SK-MEL-5 (cell line): ENCODE results near the gene PIP4K2A. TPM values are rescaled to one million over a fixed set of nuclear protein-coding genes. Genes with fewer than 3 reads are reported as not detected.
A peak's percentile ranks its signal among the peaks of the same experiment; 100 is the strongest.

Experiments used
- DNase-seq: peaks from one replicate; pipeline ENCODE4 v3.0.0-alpha.2; 2016; ENCODE audit warnings: low read depth, low spot score
- in situ Hi-C: cut with HindIII; loops from 2 replicates; pipeline ENCODE4 v1.10.0; 2016; ENCODE audit warnings: low sequenced_read_pairs, high pct_unique_total_duplicates, low pct_unique_long_range_greater_than_20kb
- total RNA-seq: library from RNA; depleted of rRNA; stranded (reverse); fragments of >200 nt; shearing (Covaris generic); gene quantifications from 2 replicates; pipeline ENCODE4 v1.2.3, GENCODE V29; 2014

Gene PIP4K2A
- total RNA-seq, 1 experiment from 2014 or later = 109 TPM

DNA sequence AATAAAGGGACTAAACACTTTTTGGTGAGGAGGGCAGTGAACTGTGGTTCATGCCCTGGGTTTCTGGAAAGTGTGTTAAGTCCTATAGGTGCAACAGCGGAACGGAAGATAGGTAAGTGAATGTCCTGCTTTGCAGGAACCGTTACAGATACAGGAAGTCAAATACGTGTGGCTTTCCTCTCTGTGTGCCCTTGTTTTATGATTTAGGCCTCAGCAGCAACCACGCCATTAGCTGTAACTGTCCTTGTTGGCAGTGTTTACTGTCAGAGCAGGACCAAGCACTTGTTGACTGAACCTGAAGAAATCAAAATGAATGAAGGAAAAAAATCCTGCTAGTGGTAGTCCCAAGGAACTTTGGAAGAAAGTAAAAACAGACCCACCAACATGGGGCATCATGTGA, 150.3 kb downstream of the PIP4K2A start:
- DNase-seq = no peak
- in situ Hi-C loops = loop anchor here (25.0 kb wide), 1 partner anchor 423 kb away; no protein-coding TSS in a partner anchor

DNA sequence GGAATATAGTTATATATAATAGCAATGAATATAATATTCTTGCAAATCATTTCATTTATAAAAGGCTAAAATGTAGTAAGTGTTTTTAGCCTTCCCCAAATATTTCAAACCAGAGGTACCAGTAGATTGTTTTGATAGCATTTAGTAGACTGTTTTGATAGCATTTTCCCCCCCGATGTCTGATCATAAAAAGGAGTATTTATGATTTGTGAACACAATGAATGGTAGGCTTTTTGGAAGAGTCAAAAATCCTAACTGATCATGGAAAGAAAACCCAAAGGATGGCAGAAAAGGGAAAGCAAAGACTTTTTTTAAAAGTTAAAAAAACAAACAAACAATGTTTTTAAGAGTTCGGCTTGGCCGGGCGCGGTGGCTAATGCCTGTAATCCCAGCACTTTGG, 152.5 kb downstream of the PIP4K2A start:
- DNase-seq = no peak
- in situ Hi-C loops = loop anchor here (25.0 kb wide), 1 partner anchor 425 kb away; no protein-coding TSS in a partner anchor

DNA sequence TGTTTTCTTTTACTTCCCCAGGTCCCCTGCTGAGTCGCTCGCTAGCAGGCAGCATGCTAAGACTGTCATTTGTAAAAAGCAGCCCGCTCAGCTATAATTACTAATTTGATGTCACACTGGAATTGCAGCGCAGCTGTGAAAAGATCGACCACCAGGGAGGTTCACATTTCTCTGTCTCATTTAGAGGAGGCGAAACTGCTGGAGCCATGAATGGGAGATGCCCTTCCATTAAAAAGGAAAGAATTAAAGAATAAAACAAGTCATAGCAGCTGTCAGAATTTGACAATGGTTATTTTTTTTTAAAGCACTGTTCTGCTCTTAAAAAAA, 153.5 kb downstream of the PIP4K2A start:
- in situ Hi-C loops = loop anchor here (25.0 kb wide), 1 partner anchor 426 kb away; no protein-coding TSS in a partner anchor
- no peak for DNase-seq

DNA sequence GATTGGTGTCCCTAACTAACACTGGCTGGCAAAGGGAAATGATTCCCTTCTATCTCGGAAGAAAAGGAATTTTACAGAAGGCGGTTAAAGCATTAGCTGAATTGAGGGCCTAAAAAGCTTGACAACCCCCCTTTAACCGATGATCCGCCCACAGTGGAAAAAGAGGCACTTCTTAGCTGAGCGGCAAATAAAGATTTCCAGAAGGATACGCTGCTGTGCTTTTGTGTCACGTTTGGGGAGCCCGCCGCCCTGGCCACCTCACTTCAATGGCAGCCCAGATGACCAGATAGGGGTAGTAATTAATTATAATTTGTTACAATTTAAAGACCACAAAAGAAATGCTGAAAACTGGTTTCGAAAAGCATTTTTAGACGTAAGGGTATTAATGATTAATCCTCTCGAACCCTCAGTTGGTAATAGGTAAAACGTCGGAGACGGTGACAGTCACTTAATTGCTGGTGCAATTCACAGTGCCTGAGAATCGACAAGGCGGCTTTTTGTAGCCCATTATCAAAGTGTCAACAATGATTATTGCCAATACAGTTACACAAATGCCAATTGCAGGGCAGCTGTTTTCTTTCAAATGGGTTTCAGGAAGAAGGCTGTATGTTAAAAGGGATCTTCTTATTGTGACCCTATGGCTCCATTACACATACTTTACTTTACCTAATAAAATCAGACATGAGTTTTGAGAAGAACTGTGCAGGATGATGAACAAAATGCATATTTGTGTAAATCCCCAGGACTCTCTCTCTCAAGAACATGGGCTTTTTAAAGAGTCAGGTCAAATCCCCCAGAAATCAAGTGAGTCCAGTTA, 154.1 kb downstream of the PIP4K2A start:
- in situ Hi-C loops = loop anchor here (25.0 kb wide), 1 partner anchor 427 kb away; no protein-coding TSS in a partner anchor
- DNase-seq = no peak

DNA sequence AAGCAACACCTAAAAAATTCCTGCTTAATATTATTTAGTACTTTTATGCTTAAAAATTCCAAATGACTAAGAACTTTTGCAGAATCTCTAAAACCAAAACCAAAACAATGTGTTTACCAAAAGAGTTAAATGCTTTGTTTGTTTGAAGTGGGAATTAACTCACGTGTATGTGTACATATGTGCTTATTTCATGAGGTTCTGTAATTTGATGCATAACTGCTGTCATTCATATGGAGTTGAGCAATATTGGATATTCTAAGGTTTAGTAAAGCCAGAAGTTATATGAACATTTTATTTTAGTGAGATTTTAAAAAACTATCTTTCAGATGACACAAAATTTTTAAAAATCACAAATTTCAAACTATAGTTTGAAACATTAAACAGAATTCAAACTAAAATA, 157.1 kb downstream of the PIP4K2A start:
- in situ Hi-C loops = loop anchor here (25.0 kb wide), 1 partner anchor 430 kb away; no protein-coding TSS in a partner anchor
- DNase-seq = no peak

DNA sequence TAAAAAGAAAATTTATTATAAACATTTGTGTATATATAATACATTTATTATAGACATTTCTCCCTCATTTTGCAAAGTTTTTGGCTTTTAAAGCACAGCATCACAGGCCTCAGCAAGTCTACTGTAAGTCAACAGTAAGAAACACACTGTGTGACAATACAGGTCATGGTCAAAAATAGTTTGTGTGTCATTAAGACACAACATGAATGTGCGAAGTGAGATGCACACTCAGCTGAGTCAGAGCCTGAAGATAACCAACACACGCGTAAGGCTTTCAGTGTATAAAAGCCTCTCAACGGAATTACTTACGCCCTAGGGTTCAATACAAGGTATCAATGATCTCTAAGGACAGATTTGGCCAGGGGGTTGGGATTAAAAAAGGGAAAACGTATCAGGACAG, 157.6 kb downstream of the PIP4K2A start:
- DNase-seq = no peak
- in situ Hi-C loops = loop anchor here (25.0 kb wide), 1 partner anchor 431 kb away; no protein-coding TSS in a partner anchor

DNA sequence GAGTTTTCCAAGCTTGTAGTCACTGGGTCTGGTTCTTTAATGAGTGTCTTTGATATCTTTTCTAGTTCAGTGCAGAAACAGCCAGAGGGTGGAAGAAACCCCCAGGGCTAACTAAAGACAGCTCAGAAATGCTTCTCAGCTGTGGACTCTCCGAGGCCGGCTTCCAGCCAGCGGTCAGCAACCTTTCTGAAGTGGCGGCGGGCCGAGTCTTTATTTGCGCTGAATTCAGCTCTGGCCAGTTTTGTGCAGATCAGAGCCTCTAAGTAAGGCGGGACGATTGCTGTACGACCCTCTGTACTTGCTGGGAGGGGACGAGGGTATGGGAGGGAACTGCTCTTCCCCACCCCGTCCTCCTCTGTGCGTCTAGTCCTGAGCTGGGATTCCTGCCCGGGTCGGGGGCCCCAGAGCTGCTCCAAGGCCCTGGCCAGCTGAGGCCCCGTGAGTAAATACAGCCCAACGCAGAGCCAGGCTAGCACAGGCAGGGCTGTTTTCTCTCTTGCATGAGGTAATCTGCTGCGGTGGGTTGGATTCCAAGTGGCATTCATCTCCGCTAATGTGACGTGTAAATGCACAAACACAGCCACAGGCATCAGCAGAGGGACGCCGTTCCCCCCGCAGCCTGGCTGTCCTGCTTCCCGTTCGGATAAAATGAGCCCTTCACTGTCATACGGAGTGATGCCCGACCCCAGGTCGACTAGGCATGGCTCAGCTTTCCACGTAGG, 159.8 kb downstream of the PIP4K2A start:
- DNase-seq = no peak
- in situ Hi-C loops = loop anchor here (25.0 kb wide), 1 partner anchor 433 kb away; no protein-coding TSS in a partner anchor

DNA sequence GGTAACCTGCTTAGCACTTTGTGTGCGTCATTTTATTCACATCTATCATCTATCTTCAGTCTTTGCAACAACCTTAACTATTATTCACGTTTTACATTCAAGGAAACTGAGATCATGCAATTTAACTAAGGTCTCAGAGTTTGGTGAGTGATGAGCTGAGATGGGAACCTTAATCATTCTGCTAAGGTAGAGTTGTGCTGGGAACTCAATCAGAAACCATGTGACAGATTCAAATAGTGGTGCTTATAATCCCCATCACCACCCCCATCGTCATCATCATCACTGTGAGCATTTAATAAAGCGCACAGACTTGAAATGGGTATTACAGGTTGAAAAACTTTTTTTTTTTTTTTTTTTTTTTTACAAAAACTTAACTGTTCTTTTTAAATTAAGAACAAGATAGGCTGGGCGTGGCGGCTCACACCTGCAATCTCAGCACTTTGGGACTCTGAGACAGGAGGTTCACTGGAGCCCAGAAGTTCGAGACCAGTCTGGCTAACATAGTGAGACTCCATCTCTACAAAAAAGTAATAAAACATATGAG, 160.9 kb downstream of the PIP4K2A start:
- in situ Hi-C loops = loop anchor here (25.0 kb wide), 1 partner anchor 434 kb away; no protein-coding TSS in a partner anchor
- no peak for DNase-seq

DNA sequence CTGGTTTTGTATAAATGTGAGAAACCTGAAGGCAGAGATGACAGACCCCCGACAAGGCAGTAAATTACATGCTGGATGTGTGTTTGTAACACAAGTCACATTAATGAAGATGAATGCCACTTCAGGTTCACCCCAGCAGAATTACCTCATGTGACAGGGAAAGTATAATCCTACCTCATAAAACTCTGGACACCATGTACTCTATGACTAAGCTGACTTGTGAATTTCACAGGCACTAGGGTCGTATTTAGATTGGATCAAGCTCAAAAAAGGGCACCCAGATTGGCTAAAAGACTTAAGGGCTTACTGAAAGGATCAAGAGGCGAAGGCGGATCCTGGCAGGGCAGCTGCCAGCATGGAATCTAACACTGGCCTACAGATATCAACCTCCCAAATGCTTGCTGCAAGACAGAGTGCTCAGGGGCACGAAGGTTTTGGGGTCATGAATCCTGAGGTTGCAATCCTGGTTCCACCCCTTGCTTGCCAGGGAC, 161.4 kb downstream of the PIP4K2A start:
- no peak for DNase-seq
- in situ Hi-C loops = loop anchor here (25.0 kb wide), 1 partner anchor 434 kb away; no protein-coding TSS in a partner anchor

DNA sequence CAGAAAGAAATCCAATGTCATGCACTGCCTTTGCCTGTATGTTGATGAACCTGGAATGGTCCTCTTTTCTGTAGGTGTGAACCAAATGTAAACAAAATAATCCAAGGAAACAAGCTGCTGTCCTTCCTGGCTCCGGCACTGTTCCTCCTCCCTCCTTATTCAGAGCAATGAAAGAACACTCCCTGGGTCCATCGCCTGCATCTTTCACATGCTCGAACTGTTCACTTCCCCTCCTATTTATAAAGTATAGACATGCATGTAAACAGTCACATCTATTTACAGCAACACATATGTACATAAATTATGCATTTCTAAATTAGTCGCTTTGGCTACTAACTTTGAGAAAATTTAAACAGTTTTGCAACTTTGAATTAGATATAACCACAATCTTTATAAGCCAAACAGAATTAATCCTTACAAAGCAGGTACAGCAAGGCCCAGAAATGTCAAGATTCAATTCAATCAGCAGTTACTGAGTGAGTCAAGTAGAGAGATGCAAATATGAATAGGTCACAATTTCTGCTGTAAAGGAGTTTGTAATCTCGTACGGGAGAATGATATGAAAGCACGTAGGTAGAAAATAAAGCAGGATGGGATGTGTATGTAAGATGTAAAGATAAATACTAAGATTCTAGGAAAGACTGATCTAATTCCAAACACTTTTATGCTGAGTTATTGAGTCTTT, 162.6 kb downstream of the PIP4K2A start:
- DNase-seq = no peak
- in situ Hi-C loops = loop anchor here (25.0 kb wide), 1 partner anchor 435 kb away; no protein-coding TSS in a partner anchor

DNA sequence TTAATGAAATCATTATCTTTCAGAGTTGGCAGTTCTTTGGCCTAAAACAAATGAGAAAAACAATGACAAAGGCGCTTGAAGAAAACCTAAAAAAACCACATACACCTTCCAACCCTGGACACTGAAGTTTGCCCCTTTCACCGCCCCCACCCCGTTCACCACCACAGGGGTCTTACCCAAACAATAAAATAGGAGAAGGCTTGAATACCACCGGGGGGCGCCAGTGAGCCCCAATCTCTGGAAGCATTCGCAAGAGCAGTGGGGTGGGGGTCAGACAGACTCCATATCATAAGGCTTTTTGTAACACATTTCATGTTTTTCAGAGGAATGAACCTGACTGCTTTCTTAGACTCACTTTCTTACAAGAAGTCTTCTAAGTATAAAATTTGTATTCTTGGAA, 163.6 kb downstream of the PIP4K2A start:
- in situ Hi-C loops = loop anchor here (25.0 kb wide), 1 partner anchor 437 kb away; no protein-coding TSS in a partner anchor
- DNase-seq = peak; percentile 47

DNA sequence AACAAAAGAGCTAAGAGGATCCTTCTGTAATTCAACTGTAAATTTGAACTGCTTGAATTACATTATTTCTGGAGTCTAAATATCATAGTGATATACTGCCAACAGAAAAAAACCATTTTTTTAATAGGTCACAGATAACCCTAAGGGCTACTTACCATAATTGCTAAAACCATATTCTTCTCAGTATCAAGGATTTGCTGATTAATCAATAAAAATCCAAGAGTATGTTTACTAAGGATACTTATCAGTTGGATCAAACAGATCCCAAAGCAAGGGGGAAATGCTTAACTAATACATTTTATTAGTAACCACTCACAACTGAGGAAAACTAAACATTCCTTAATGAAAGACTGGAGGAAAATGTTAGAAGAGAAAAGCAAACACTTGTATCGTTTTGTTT, 166.0 kb downstream of the PIP4K2A start:
- no peak for DNase-seq
- in situ Hi-C loops = no loop called here

DNA sequence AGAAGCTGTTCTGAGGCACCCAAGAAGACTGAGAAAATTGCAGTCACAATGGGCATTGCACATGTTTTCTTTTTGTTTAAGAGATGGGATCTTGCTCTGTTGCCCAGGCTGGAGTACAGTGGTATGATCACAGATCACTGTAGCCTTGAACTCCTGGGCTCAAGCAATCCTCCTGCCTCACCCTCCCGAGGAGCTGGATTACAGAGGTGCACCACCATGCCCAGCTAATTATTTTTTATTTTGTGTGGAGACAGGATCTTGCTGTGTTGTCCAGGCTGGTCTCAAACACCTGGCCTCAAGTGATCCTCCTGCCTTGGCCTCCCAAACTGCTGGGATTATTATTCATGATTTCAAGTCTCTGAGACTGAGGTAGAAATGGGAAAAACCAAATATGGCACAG, 168.7 kb downstream of the PIP4K2A start:
- in situ Hi-C loops = no loop called here
- no peak for DNase-seq

DNA sequence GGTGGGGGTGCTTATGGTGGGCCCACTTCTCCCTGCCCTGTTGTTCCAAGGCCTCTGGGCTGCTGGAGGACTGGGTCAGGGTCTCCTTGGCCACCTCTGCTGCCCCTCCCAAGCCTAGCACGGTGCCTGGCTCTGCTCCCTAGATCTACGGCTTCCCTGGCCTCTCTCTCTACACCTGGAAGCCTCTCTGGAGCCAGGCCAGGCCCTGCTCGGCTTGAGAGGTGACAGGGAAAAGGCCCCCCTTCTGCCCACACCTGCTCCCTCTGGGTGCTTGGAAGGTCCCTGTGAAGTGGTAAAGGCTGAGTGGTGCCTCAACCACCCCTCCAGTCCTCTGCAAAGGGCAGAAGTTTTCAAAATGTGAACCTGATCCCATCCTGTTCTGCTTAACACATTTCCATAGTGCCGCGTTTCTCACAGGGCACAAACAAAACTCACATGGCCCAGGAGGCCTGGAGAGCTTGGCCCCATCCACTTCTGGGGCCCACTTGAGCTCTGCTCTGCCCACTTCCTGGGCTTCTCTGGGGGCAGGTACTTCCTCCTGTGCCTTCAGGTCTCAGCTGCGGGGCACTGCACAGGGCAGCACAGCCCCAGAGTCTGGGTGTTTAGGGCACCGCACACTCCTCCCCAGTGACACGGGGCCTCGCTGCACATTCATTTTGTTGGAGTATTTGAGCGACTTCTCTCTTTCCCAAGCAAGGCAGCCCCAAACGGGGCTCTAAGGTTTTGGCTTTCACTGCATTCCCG, 169.9 kb downstream of the PIP4K2A start:
- DNase-seq = no peak
- in situ Hi-C loops = no loop called here

DNA sequence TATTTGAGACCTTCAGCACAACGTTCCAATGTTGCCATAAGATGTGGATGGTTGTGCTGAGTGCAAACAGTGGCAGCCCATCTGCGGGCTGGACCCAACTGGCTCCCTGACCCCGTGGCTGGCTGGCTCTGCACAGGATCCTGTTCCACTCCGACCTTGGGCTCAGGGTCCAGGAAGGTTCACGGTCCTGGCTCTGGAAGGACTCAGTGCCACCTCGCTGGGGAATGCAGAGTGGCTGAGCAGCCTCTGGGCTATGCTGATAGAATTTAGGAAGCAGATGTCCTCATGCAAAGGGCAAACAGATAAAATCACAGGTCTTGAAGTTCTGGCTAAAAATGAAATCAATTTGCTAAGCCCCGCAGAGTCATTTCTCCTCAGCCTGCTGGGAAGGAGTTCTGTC, 171.6 kb downstream of the PIP4K2A start:
- in situ Hi-C loops = no loop called here

DNA sequence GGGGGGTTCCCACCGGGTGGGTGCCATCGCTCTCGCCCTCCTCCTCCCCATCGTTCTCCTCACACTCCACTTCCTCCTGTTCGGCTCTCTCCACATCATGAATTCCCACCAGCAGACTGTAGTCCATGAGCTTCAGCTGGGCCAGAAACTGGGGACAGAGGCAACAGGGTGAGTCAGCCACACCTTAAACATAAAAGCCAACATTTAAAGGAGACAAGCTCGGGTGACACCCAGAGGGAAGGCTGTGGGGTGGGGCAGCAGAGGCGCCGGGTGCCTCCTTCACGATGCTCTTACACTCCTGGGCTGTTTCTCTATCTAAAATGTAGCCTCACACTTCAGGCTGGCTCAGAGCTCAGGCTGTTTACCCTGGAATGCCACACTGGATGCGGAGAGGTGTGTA, 172.5 kb downstream of the PIP4K2A start:
- in situ Hi-C loops = no loop called here

More for the DNA sequence above, 171.6 kb downstream of the PIP4K2A start:
- DNase-seq = no peak

More for the DNA sequence above, 172.5 kb downstream of the PIP4K2A start:
- DNase-seq = no peak
